HepG2 (cell line): Measurements from ENCODE around the gene PLEKHA6. TPM values are rescaled to one million over a fixed set of nuclear protein-coding genes. Genes with fewer than 3 reads are reported as not detected.
A peak's percentile ranks its signal among the peaks of the same experiment; 100 is the strongest.

Experiments used
- ELF1 ChIP-seq: sonication (generic); formaldehyde crosslinking; IDR thresholded peaks from 2 replicates; pipeline ENCODE4 v1.4.0; 2020; ENCODE audit warnings: missing genetic modification reagents
- HIVEP1 ChIP-seq: sonication (generic); formaldehyde crosslinking; IDR thresholded peaks from 2 replicates; pipeline ENCODE4 v1.4.0; 2020; ENCODE audit warnings: mild to moderate bottlenecking, missing genetic modification reagents
- MLLT10 ChIP-seq: sonication (generic); formaldehyde crosslinking; IDR thresholded peaks from 2 replicates; pipeline ENCODE4 v1.4.0; 2020; ENCODE audit warnings: missing genetic modification reagents
- RBM22 ChIP-seq: fragments of 200-400 bp; formaldehyde crosslinking; optimal IDR thresholded peaks from 2 replicates; pipeline ENCODE3; 2017; ENCODE audit warnings: mild to moderate bottlenecking, low read length, moderate library complexity
- YEATS4 ChIP-seq: sonication (generic); formaldehyde crosslinking; IDR thresholded peaks from 2 replicates; pipeline ENCODE4 v1.4.0; 2020; ENCODE audit warnings: missing genetic modification reagents, borderline replicate concordance
- ZNF12 ChIP-seq: sonication (generic); formaldehyde crosslinking; IDR thresholded peaks from 2 replicates; pipeline ENCODE4 v1.5.0; 2020; ENCODE audit warnings: missing genetic modification reagents
- ZNF335 ChIP-seq: sonication (generic); formaldehyde crosslinking; IDR thresholded peaks from 2 replicates; pipeline ENCODE4 v1.4.0; 2020; ENCODE audit warnings: missing genetic modification reagents
- ZNF496 ChIP-seq: sonication (generic); formaldehyde crosslinking; IDR thresholded peaks from 2 replicates; pipeline ENCODE4 v1.8.1; 2023; ENCODE audit warnings: mild to moderate bottlenecking, moderate library complexity, missing genetic modification reagents; ENCODE audit not compliant: insufficient replicate concordance
- polyA plus RNA-seq, 8 experiments: library from polyadenylated mRNA; depleted of rRNA in 3 of 8; stranded (reverse) in 7 of 8; unstranded in 1 of 8; fragments of >200 nt; fragmentation: Illumina TruSeq in 4 of 8; extraction: Trizol in 4 of 8; gene quantifications; 2 replicates each; pipeline versions ENCODE4 v1.2.1 to v1.2.3, GENCODE V29; 2011 to 2016; ENCODE audit warnings: low read depth in 4 of 8, missing spikeins in 1 of 8, mixed read lengths in 1 of 8; ENCODE audit not compliant: insufficient read depth in 1 of 8
- total RNA-seq, 5 experiments: library from RNA; depleted of rRNA; stranded (reverse); fragments of >200 nt; fragmentation: Illumina TruSeq; extraction: Trizol; gene quantifications; 2 replicates each; pipeline ENCODE4 v1.2.3, GENCODE V29; 2016; ENCODE audit warnings: low read depth in 1 of 5
- TF ChIP-seq, protein P1 (sequence below), 2 experiments: sonication (generic) in 1 of 2; formaldehyde crosslinking in 1 of 2; IDR thresholded peaks; 2 replicates each; pipeline versions ENCODE4 v1.5.1 to v1.6.1; 2011 to 2020; ENCODE audit warnings: borderline replicate concordance in 1 of 2, low read depth in 1 of 2, low read length in 1 of 2, mild to moderate bottlenecking in 1 of 2, missing genetic modification reagents in 1 of 2, moderate library complexity in 1 of 2
- TF ChIP-seq, protein P2 (sequence below): sonication (generic); formaldehyde crosslinking; IDR thresholded peaks from 2 replicates; pipeline ENCODE4 v1.8.0; 2022; ENCODE audit warnings: mild to moderate bottlenecking, missing genetic modification reagents, borderline replicate concordance
- TF ChIP-seq, protein P3 (sequence below): sonication (generic); formaldehyde crosslinking; IDR thresholded peaks from 2 replicates; pipeline ENCODE4 v1.5.1; 2020; ENCODE audit warnings: mild to moderate bottlenecking, missing genetic modification reagents, moderate library complexity
- TF ChIP-seq, protein P4 (sequence below): sonication (generic); formaldehyde crosslinking; IDR thresholded peaks from 2 replicates; pipeline ENCODE4 v1.5.0; 2020; ENCODE audit warnings: mild to moderate bottlenecking, missing genetic modification reagents, borderline replicate concordance
- TF ChIP-seq, protein P5 (sequence below): sonication (generic); formaldehyde crosslinking; IDR thresholded peaks from 2 replicates; pipeline ENCODE4 v1.5.0; 2020; ENCODE audit warnings: missing genetic modification reagents

The PLEKHA6 gene
- total and polyA plus RNA-seq, 2 of the 13 experiments (the other 11 are each of a cell fraction or from before 2014, with no cell fraction given) = 5.3 to 11.4 TPM

DNA sequence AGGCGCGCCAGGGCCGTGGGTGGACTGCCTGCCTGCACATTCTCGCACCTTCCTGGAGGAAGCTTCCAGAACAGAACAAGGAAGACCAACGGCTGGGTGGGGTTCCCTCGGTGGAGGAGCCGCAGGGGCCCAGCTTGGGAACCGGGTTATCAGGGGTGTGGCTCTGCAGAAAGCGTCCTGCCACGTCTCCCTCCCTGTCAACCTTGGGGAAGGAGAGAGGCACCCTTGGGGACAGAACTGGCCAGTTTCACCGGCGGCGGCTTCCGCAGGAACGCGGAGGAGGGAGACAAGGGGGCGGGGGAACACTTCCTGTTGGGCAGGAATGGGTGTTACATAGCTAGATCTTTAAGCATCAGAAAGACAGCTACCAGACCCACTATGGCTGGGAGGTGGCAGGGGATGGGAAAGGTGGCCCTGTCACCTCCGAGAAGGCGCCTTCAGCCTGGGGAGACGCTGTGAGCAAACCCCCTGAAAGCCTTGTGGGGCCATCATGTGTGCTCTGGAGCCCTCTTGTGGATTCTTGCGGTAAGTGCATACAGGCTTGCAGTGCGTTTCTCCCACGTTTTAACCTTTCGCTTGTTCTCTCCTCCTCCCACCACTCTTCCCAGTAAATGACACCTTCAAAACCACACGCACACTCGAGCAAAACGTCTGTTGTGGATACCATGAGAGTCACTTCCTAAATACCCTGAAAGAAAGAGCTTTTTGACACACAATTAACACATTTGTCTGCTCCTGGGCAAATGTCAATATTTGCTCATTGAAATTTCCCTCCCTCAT is 3.8 kb upstream of the PLEKHA6 start (continued):
- TF ChIP-seq ZNF496 (CRISPR knock-in tag) (no peak), YEATS4 (CRISPR knock-in tag) (no peak), MLLT10 (CRISPR knock-in tag) (no peak), ELF1 (no peak), HIVEP1 (CRISPR knock-in tag) (no peak), ZNF12 (no peak), RBM22 (no peak), ZNF335 (CRISPR knock-in tag) (no peak)
- TF ChIP-seq, protein P1, sequence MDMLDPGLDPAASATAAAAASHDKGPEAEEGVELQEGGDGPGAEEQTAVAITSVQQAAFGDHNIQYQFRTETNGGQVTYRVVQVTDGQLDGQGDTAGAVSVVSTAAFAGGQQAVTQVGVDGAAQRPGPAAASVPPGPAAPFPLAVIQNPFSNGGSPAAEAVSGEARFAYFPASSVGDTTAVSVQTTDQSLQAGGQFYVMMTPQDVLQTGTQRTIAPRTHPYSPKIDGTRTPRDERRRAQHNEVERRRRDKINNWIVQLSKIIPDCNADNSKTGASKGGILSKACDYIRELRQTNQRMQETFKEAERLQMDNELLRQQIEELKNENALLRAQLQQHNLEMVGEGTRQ (IDR thresholded peaks at IDR 0.05; ENCODE audit: low read depth, low read length) = no peak
- TF ChIP-seq, protein P1 (CRISPR knock-in tag; IDR thresholded peaks at IDR 0.05; ENCODE audit: borderline replicate concordance) = no peak
- TF ChIP-seq, protein P2, sequence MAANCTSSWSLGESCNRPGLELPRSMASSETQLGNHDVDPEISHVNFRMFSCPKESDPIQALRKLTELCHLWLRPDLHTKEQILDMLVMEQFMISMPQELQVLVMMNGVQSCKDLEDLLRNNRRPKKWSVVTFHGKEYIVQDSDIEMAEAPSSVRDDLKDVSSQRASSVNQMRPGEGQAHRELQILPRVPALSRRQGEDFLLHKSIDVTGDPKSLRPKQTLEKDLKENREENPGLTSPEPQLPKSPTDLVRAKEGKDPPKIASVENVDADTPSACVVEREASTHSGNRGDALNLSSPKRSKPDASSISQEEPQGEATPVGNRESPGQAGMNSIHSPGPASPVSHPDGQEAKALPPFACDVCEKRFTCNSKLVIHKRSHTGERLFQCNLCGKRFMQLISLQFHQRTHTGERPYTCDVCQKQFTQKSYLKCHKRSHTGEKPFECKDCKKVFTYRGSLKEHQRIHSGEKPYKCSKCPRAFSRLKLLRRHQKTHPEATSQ (CRISPR knock-in tag) = no peak
- TF ChIP-seq, protein P3, sequence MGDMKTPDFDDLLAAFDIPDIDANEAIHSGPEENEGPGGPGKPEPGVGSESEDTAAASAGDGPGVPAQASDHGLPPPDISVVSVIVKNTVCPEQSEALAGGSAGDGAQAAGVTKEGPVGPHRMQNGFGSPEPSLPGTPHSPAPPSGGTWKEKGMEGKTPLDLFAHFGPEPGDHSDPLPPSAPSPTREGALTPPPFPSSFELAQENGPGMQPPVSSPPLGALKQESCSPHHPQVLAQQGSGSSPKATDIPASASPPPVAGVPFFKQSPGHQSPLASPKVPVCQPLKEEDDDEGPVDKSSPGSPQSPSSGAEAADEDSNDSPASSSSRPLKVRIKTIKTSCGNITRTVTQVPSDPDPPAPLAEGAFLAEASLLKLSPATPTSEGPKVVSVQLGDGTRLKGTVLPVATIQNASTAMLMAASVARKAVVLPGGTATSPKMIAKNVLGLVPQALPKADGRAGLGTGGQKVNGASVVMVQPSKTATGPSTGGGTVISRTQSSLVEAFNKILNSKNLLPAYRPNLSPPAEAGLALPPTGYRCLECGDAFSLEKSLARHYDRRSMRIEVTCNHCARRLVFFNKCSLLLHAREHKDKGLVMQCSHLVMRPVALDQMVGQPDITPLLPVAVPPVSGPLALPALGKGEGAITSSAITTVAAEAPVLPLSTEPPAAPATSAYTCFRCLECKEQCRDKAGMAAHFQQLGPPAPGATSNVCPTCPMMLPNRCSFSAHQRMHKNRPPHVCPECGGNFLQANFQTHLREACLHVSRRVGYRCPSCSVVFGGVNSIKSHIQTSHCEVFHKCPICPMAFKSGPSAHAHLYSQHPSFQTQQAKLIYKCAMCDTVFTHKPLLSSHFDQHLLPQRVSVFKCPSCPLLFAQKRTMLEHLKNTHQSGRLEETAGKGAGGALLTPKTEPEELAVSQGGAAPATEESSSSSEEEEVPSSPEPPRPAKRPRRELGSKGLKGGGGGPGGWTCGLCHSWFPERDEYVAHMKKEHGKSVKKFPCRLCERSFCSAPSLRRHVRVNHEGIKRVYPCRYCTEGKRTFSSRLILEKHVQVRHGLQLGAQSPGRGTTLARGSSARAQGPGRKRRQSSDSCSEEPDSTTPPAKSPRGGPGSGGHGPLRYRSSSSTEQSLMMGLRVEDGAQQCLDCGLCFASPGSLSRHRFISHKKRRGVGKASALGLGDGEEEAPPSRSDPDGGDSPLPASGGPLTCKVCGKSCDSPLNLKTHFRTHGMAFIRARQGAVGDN = peak; percentile 52; the same call in 1 of the 2 replicates
- TF ChIP-seq, protein P4, sequence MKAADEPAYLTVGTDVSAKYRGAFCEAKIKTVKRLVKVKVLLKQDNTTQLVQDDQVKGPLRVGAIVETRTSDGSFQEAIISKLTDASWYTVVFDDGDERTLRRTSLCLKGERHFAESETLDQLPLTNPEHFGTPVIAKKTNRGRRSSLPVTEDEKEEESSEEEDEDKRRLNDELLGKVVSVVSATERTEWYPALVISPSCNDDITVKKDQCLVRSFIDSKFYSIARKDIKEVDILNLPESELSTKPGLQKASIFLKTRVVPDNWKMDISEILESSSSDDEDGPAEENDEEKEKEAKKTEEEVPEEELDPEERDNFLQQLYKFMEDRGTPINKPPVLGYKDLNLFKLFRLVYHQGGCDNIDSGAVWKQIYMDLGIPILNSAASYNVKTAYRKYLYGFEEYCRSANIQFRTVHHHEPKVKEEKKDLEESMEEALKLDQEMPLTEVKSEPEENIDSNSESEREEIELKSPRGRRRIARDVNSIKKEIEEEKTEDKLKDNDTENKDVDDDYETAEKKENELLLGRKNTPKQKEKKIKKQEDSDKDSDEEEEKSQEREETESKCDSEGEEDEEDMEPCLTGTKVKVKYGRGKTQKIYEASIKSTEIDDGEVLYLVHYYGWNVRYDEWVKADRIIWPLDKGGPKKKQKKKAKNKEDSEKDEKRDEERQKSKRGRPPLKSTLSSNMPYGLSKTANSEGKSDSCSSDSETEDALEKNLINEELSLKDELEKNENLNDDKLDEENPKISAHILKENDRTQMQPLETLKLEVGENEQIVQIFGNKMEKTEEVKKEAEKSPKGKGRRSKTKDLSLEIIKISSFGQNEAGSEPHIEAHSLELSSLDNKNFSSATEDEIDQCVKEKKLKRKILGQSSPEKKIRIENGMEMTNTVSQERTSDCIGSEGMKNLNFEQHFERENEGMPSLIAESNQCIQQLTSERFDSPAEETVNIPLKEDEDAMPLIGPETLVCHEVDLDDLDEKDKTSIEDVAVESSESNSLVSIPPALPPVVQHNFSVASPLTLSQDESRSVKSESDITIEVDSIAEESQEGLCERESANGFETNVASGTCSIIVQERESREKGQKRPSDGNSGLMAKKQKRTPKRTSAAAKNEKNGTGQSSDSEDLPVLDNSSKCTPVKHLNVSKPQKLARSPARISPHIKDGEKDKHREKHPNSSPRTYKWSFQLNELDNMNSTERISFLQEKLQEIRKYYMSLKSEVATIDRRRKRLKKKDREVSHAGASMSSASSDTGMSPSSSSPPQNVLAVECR (CRISPR knock-in tag) = peak; percentile 9; the same call in 1 of the 2 replicates
- TF ChIP-seq, protein P5, sequence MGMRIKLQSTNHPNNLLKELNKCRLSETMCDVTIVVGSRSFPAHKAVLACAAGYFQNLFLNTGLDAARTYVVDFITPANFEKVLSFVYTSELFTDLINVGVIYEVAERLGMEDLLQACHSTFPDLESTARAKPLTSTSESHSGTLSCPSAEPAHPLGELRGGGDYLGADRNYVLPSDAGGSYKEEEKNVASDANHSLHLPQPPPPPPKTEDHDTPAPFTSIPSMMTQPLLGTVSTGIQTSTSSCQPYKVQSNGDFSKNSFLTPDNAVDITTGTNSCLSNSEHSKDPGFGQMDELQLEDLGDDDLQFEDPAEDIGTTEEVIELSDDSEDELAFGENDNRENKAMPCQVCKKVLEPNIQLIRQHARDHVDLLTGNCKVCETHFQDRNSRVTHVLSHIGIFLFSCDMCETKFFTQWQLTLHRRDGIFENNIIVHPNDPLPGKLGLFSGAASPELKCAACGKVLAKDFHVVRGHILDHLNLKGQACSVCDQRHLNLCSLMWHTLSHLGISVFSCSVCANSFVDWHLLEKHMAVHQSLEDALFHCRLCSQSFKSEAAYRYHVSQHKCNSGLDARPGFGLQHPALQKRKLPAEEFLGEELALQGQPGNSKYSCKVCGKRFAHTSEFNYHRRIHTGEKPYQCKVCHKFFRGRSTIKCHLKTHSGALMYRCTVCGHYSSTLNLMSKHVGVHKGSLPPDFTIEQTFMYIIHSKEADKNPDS (CRISPR knock-in tag) = no peak
